GM20000 (cell line): ENCODE measurements around the gene CHD9.

ENCODE experiments used
- DNase-seq: peaks from one replicate; pipeline ENCODE4 v3.0.0; 2012; ENCODE audit warnings: low spot score
- TF ChIP-seq, protein P1 (sequence below): IDR thresholded peaks from 2 replicates; pipeline ENCODE4 v1.5.1; 2012; ENCODE audit warnings: mild to moderate bottlenecking, control low read depth; ENCODE audit errors: extremely low read depth, missing control alignments

Gene CHD9

DNA sequence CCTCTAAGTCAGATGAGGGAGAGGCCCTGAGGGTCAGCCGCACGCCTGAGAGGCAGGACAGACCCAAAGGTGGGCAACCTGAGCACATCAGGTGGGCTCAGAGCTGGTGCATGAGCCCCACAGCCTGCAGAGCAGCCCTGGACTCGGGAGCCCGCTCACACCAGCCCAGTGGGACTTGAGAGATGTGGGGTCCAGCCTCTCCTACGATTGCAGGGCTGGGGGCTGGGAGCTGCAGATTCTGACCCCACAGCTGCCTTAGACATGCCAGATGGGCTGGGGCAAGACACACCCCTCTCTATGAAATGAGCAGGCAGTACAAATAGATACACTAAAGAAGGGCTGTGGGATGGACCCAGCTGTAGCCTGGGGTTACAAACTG lies 302.4 kb downstream of the CHD9 start:
- TF ChIP-seq, protein P1, sequence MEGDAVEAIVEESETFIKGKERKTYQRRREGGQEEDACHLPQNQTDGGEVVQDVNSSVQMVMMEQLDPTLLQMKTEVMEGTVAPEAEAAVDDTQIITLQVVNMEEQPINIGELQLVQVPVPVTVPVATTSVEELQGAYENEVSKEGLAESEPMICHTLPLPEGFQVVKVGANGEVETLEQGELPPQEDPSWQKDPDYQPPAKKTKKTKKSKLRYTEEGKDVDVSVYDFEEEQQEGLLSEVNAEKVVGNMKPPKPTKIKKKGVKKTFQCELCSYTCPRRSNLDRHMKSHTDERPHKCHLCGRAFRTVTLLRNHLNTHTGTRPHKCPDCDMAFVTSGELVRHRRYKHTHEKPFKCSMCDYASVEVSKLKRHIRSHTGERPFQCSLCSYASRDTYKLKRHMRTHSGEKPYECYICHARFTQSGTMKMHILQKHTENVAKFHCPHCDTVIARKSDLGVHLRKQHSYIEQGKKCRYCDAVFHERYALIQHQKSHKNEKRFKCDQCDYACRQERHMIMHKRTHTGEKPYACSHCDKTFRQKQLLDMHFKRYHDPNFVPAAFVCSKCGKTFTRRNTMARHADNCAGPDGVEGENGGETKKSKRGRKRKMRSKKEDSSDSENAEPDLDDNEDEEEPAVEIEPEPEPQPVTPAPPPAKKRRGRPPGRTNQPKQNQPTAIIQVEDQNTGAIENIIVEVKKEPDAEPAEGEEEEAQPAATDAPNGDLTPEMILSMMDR = no peak
- no peak for DNase-seq

GRCh38 chr16:53357955-53358354 lies 303.2 kb downstream of the CHD9 start:
- TF ChIP-seq, protein P1 = no peak
- DNase-seq = no peak

DNA sequence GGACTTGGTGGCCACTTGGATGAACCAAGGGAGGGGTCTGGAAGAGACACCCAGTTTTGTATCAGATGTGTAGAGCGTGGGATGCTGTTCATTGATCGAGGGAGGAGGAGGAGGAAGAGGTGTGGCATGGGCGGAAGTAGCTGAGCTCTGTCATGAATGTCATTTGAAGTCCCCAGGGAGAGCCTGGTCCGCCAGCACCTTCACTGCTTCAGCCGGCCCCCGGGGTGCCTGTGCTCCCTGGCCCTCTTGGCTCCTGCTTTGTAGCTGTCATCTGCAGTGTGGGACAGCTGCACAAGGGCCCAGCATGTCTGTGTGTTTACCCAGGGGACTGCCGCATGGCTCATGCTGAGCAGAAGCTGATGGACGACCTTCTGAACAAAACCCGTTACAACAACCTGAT lies 304.1 kb downstream of the CHD9 start:
- DNase-seq = no peak
- TF ChIP-seq, protein P1 = no peak

GRCh38 chr16:53369921-53370320 lies 315.1 kb downstream of the CHD9 start:
- no peak for DNase-seq
- TF ChIP-seq, protein P1 = no peak

GRCh38 chr16:53370827-53371226 lies 316.0 kb downstream of the CHD9 start:
- DNase-seq = no peak
- TF ChIP-seq, protein P1 = no peak

DNA sequence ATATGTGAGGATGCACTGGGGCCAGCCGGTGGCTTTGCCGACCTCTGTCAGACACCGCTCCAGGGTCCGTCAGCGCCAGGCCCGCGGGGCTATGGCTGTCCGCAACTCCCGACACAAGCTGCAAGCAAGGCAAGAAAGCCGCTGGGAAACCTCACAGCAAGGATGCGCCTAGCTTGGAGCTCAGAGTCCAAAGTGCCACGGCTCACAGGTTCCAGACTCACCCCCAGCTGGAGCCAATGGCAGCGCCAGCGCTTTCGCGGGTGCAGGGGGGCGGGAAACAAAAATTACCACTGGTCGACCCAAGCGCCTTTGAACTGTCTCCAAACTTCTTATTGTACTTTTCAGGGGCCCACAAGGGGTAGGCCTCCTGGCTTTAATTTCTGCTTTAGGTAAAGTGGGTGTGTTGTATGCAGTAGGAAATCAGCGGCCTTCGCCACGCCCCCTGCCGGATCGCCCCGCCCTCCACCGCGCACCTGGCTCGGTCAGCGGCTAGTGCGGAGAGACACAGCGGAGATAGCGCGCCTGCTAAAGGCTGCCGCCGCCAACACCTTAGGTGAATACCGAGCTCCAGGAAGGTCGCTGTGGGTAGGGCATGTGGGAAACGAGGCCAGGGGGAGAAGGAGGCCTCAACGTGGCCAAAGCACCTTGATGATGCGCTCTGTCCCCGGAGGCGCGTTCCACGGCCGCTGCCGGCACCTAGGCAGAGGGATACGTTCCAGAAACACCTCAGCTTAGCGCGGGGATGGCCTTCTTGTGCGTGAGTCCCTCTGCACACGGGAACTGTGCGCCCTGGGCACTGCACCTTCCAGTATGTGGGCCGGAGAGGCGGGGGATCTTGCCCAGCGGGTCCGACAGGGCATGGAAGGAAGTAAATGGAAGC lies 318.4 kb downstream of the CHD9 start:
- peak; percentile 33 for DNase-seq

GRCh38 chr16:53374800-53375199 lies 320.0 kb downstream of the CHD9 start:
- TF ChIP-seq, protein P1 = no peak
- DNase-seq = no peak

More for the DNA sequence above, 318.4 kb downstream of the CHD9 start:
- TF ChIP-seq, protein P1 = no peak
